Stimulated activated naive CD8-positive, alpha-beta T cell treated with anti-CD3 and anti-CD28 coated beads, Interleukin-15, Interleukin-2, amounts not matched to agents 100 ng/mL and 50 ng/mL, for 24 hours (primary cell): ENCODE results near the gene WDR7.

Experiments
- H3K27ac Mint-ChIP-seq: one replicate; pipeline ENCODE4 v1.8.0; 2021; ENCODE audit warnings: mild to moderate bottlenecking, mixed read lengths
- H3K27me3 Mint-ChIP-seq: one replicate; pipeline ENCODE4 v1.8.0; 2021; ENCODE audit warnings: mixed read lengths
- H3K36me3 Mint-ChIP-seq: one replicate; pipeline ENCODE4 v1.8.0; 2021; ENCODE audit warnings: low read depth, mixed read lengths
- H3K4me1 Mint-ChIP-seq: one replicate; pipeline ENCODE4 v1.8.0; 2021; ENCODE audit warnings: low read depth, mixed read lengths
- H3K4me3 Mint-ChIP-seq: one replicate; pipeline ENCODE4 v1.8.0; 2021; ENCODE audit warnings: mild to moderate bottlenecking, mixed read lengths
- H3K9me3 Mint-ChIP-seq: one replicate; pipeline ENCODE4 v1.8.0; 2021; ENCODE audit warnings: mixed read lengths

The WDR7 gene

DNA sequence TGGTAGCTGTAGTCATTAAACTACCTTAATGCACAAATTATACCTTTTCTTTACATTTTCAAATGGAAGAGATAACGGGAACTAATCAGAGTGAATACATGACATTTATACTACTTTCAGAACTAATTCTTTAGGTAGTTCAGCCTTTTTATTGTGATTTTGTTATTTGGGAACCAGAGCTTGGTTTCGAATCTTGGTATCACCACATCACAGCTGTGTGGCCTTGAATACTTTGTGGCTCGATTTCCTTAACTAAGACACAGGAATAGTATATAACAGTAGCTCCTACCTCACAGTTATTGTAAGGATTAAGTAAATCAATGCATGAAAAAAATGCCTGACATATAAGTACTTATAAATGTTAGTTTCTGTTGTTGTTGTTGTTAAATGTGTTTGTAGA is 240.0 kb downstream of the WDR7 start:
- no peak overlapping the region for H3K4me3 Mint-ChIP-seq
- H3K27ac Mint-ChIP-seq = no peak overlapping the region
- no peaks in the 10 kb centered on the region for H3K4me1 Mint-ChIP-seq
- peaks cover 24% of the 10 kb centered on the region for H3K36me3 Mint-ChIP-seq
- no peaks in the 10 kb centered on the region for H3K9me3 Mint-ChIP-seq
- no peaks in the 10 kb centered on the region for H3K27me3 Mint-ChIP-seq

DNA sequence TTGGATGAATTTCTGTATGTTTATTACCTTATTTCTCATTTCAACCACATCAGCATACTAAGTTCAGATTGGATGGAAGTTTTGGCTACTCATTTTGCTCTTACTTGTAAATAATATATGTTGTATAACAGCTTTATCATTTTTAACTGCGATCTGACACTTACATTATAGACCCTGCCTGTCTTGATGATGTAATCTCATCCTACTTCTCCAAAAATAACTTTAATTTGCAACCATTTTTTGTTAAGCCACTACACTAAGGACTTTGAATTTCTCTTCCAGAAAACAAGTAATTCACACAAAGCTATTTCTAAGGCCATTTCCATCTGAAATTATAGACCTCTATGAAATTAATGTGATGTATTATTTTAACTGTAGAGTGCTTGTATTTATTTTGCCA is 240.7 kb downstream of the WDR7 start:
- Mint-ChIP-seq H3K4me3 (no peak overlapping the region), H3K4me1 (no peaks in the 10 kb centered on the region), H3K36me3 (peaks cover 23% of the 10 kb centered on the region), H3K27ac (no peak overlapping the region), H3K27me3 (no peaks in the 10 kb centered on the region), H3K9me3 (no peaks in the 10 kb centered on the region)

DNA sequence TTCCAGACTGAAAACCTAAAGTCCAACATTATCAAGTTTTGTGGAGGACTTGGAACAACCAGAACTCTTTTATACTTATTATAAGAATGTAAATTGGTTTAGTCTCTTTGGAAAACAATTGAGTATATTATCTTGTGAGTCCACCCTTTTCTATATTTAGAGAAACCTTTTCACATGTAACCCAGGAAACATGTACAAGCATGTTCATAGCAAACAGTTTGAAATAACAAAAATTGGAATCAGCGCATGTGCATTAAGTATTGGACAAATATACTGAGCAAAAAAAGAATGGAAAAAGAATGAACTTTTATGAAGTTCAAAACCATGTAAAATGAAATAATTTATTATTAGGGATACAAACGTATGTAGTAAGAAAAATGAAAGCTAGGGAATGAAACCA is 246.0 kb downstream of the WDR7 start:
- Mint-ChIP-seq H3K27me3 (no peaks in the 10 kb centered on the region), H3K36me3 (peaks cover 7% of the 10 kb centered on the region), H3K4me3 (no peak overlapping the region), H3K4me1 (peaks cover 5% of the 10 kb centered on the region), H3K9me3 (no peaks in the 10 kb centered on the region), H3K27ac (no peak overlapping the region)

DNA sequence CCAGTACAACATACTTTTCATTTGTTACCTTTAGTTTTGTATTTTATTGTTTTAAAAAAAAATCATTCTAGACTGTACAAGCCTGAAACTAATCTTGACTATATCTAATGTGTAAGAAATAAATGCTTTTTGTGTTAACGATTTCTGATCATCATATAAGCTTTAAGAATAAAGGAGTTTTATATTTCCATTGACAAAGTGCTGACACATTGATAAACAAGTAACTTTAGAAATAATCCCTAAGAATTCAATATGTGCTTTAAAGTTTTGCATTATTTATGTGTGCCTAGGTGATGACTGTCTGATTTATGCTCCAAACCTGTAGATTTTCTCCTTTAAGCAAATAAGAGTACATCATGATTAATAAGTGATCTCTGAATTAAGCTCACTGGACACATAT is 248.5 kb downstream of the WDR7 start:
- Mint-ChIP-seq H3K4me1 (peaks cover 8% of the 10 kb centered on the region), H3K36me3 (no peaks in the 10 kb centered on the region), H3K27me3 (no peaks in the 10 kb centered on the region), H3K9me3 (no peaks in the 10 kb centered on the region), H3K4me3 (no peak overlapping the region), H3K27ac (no peak overlapping the region)

DNA sequence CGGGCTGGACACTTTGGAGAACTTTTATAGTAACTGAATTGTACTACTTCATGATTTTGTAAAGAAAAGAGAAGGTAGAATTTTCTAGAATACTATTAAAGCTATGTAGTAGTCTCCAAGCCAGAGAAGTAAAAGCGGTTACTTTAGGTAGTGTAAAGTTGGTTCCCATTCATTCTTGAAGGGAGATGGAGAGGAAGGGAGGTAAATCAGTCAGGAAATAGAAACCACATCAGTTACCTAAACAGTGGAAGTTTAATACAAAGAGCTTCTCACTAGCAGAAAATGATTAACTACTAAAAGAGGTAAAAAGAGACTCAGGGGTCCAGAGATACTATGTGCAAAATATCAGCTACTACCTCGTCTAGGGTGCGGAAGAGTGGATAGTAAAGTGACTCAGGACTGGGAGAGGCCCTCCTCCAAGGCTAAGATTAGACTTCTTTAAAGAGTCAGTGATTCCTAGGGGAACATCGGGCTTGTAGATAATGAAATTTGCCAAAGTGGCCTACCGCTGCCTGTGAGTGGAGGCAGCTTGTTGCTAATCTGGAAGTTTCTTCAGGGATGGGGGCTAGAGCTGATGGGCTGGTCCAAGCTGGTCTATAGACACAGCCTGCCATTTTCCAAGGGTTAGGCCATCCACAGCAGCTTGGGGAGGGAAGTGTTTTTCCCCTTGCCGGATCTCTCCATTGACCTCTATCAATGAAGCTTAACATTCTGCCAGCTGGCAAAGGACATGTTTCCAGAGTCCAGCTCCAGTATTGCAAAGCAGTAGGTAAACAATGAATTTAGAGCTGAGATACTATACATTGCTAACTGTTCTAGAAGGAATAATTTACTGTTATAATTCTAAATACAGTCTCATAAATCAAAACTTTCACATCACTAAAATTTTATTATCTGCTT is 249.3 kb downstream of the WDR7 start:
- Mint-ChIP-seq H3K27ac (no peak overlapping the region), H3K27me3 (no peaks in the 10 kb centered on the region), H3K36me3 (no peaks in the 10 kb centered on the region), H3K4me3 (no peak overlapping the region), H3K4me1 (peaks cover 8% of the 10 kb centered on the region), H3K9me3 (no peaks in the 10 kb centered on the region)

DNA sequence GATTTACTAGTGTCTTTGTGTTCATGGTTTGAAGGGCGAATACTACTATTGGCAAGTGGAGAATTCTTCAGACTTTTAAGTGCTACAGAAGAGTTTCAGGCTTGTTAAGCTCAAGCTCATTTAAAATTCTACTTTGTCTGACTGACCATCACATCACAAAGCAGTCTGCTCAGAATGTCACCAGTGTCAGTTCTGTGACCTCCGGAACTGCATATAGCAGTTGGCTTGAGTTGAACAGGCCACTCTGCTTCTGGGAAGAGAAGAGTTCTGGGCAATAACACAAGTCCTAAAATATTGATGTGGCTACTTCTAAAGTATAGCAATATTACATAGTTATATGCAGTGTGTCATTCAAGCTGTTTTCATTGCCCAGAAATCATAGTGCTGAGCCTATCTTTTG is 250.8 kb downstream of the WDR7 start:
- Mint-ChIP-seq H3K4me3 (no peak overlapping the region), H3K27ac (no peak overlapping the region), H3K4me1 (peaks cover 8% of the 10 kb centered on the region), H3K36me3 (peaks cover 5% of the 10 kb centered on the region), H3K27me3 (no peaks in the 10 kb centered on the region), H3K9me3 (no peaks in the 10 kb centered on the region)

DNA sequence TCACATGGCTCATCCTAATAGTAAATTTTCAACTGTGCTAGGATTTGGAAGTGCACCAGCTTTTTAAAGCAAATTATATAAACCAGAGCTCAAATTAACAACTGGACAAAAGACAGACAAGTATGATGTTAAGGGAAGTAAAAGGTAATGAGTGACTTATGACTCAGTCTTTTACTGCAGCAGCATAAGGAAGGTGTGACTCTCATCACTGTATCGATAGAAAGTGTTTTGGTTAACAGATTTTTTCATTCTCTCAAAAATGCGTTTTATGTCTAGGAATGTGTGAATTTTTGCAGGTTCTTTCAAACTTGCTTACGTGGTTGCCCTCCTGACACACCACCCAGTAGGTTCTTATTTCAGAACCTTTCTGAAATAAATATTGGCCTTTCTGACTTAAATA is 251.5 kb downstream of the WDR7 start:
- H3K27me3 Mint-ChIP-seq = no peaks in the 10 kb centered on the region
- H3K36me3 Mint-ChIP-seq = peaks cover 10% of the 10 kb centered on the region
- no peak overlapping the region for H3K27ac Mint-ChIP-seq
- no peak overlapping the region for H3K4me3 Mint-ChIP-seq
- H3K4me1 Mint-ChIP-seq = peaks cover 8% of the 10 kb centered on the region
- H3K9me3 Mint-ChIP-seq = no peaks in the 10 kb centered on the region

DNA sequence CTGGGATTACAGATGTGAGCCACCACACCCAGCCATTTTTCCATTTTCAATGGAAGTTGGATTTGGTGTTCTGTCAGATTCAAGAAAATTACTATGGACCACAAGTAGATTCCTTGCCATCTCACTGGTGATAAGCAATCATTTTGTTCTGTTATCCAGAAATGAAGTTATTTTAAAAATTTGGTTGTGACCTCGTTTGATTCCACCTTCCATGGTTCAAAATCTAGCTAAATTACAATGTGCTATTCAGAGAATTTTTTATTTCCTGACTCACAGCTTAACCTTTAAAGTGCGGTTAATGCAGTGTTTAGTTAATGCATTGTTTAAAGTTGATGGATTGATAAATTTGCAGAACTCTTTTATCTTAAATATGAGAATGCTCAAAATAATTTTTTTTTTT is 252.5 kb downstream of the WDR7 start:
- Mint-ChIP-seq H3K27ac (no peak overlapping the region), H3K36me3 (peaks cover 14% of the 10 kb centered on the region), H3K27me3 (no peaks in the 10 kb centered on the region), H3K4me1 (peaks cover 8% of the 10 kb centered on the region), H3K9me3 (no peaks in the 10 kb centered on the region), H3K4me3 (no peak overlapping the region)

DNA sequence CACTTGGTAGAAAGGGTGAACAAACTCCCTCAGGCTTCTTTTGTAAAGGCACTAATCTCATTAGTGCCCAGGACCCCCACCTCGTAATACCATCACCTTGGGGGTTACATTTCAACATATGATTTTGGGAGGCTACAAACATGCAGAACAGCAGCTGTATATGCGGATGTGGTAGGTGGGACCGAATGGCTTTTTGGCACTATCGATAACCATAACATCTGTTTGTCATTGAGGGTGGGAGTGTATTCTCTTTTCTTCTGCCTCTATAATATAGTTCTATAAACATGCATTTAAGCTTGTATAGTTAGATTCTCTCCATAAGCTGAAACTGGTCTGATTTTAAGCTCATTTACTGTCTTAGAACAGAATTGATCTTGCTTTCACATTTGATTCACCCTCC is 256.6 kb downstream of the WDR7 start:
- H3K4me1 Mint-ChIP-seq = no peaks in the 10 kb centered on the region
- peaks cover 20% of the 10 kb centered on the region for H3K36me3 Mint-ChIP-seq
- no peaks in the 10 kb centered on the region for H3K9me3 Mint-ChIP-seq
- H3K4me3 Mint-ChIP-seq = no peak overlapping the region
- H3K27me3 Mint-ChIP-seq = no peaks in the 10 kb centered on the region
- no peak overlapping the region for H3K27ac Mint-ChIP-seq

DNA sequence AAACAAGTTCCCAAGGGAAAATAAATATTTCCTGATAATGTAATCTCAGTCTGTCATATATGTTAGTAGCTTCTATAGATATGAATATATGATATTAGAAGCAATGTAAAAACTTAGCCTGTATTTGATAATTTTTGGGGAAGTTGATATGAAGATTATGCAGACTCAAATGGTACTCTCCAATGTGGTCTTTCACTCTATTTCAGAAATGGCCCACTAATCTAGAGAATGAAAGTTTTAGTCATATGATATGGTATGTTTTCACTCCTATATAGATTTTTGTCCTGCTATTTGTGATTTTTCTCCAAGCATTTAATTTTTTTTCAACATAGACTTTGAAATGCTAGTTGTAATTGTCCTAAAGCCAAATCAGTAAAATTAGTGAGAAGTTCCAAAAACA is 259.1 kb downstream of the WDR7 start:
- Mint-ChIP-seq H3K27me3 (no peaks in the 10 kb centered on the region), H3K4me3 (no peak overlapping the region), H3K4me1 (no peaks in the 10 kb centered on the region), H3K27ac (no peak overlapping the region), H3K9me3 (no peaks in the 10 kb centered on the region), H3K36me3 (peaks cover 27% of the 10 kb centered on the region)

DNA sequence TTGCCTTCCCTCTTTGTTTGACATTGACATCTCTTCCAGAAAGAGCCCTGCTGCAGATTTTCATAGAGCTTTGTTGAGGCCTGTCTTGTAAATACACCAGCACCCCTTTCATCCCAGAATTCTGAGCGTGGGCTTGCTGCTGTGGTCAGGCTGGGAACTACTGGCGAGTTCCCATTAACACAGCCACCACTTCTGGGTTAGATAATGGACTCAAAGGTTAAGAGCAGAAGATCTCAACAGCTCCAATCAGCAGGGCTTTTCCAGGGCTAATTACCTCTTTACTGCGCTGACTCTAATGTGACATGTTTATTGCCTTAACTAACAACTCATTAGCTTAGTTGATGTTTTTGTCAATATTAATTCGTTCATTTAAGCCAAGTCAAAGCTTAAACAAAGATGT is 259.8 kb downstream of the WDR7 start:
- Mint-ChIP-seq H3K4me1 (no peaks in the 10 kb centered on the region), H3K36me3 (peaks cover 25% of the 10 kb centered on the region), H3K27ac (no peak overlapping the region), H3K27me3 (no peaks in the 10 kb centered on the region), H3K9me3 (no peaks in the 10 kb centered on the region), H3K4me3 (no peak overlapping the region)

DNA sequence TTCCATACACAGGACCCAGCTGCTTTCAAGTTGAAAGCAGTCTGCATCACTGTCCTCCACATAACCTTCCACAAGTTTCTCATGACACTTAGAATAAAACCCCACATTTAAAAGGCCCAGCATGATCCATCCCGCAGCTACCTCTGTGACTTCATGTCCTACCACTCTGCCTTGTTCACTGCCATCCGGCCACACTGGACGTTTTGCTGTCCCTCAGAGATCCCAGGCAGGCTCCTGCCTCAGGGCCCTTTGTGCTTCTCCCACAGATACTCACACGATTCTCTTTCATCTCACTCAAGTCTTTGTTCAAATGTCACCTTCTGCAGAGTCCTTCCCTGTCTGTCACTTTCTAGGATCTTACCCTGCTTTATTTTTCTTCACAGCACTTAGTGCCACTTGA is 262.8 kb downstream of the WDR7 start:
- Mint-ChIP-seq H3K27ac (no peak overlapping the region), H3K4me1 (no peaks in the 10 kb centered on the region), H3K27me3 (no peaks in the 10 kb centered on the region), H3K4me3 (no peak overlapping the region), H3K9me3 (no peaks in the 10 kb centered on the region), H3K36me3 (peaks cover 13% of the 10 kb centered on the region)

DNA sequence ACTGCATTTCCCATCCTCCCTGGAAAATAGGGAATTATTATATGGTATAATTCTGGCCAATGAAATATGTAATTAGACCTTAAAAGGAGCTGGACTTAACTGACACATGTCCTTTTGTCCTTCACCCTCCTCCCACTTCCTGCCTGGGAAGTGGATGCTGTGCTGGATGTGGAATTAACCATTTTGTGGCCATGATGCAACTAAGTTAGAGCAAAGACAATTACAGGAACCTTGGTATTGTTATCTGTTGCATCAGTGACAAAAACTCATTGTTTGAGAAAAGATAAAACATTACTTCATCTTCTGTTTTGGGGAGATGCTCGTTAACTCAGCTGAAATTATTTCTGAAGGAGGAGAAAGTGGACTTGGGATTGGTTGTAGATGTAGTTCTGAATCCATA is 268.0 kb downstream of the WDR7 start:
- Mint-ChIP-seq H3K27me3 (no peaks in the 10 kb centered on the region), H3K9me3 (no peaks in the 10 kb centered on the region), H3K4me1 (peaks cover 5% of the 10 kb centered on the region), H3K27ac (no peak overlapping the region), H3K4me3 (no peak overlapping the region), H3K36me3 (peaks cover 10% of the 10 kb centered on the region)

DNA sequence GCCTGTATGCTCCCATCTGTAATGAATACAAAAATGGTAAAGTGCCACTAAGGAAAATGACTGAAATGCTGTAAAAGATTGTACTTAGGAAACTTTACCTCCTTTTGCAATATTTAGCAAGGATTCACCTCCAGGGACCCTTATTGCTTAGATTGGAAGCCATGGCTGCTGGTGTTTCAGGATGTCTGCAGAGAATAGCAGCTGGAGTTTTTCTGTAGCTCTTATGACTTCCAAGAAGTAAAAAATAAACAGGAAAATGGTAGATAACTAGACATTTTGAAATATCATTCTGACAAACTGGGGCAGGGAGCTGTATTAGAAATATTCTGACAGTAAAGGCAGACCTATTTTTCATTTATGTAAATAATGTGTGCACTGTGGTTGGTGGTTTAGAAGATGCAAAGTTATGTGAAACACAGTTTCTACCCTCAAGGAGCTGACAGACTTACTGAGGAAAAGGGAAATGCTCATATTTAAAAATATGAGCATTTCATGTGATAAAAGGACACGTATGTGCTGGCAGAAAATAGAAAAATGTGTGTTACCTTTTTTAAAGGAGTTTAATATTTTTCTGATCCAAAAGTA is 270.8 kb downstream of the WDR7 start:
- H3K27me3 Mint-ChIP-seq = no peaks in the 10 kb centered on the region
- no peaks in the 10 kb centered on the region for H3K9me3 Mint-ChIP-seq
- H3K27ac Mint-ChIP-seq = no peak overlapping the region
- no peak overlapping the region for H3K4me3 Mint-ChIP-seq
- H3K4me1 Mint-ChIP-seq = peaks cover 5% of the 10 kb centered on the region
- peaks cover 16% of the 10 kb centered on the region for H3K36me3 Mint-ChIP-seq

DNA sequence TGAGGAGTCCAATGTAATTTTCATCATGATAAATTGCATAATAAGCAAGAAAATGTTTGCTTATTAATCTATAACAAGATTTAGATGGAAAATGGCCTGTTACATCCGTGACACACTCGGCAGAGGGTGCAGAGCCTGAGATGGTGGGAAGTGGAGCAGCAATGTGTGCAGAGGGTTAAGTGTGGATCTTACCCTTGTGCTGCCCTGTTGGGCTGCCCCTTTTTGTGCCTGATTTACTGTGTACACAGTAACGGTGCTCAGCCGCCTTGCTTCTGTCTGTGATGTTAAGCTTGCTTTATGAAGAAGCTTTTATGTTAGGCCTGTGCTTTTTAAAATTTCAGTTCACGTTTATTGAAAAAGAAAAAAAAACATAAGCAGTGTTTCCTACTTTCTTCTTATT is 275.6 kb downstream of the WDR7 start:
- peaks cover 5% of the 10 kb centered on the region for H3K4me1 Mint-ChIP-seq
- no peak overlapping the region for H3K4me3 Mint-ChIP-seq
- peaks cover 35% of the 10 kb centered on the region for H3K36me3 Mint-ChIP-seq
- H3K27ac Mint-ChIP-seq = no peak overlapping the region
- no peaks in the 10 kb centered on the region for H3K27me3 Mint-ChIP-seq
- H3K9me3 Mint-ChIP-seq = no peaks in the 10 kb centered on the region

DNA sequence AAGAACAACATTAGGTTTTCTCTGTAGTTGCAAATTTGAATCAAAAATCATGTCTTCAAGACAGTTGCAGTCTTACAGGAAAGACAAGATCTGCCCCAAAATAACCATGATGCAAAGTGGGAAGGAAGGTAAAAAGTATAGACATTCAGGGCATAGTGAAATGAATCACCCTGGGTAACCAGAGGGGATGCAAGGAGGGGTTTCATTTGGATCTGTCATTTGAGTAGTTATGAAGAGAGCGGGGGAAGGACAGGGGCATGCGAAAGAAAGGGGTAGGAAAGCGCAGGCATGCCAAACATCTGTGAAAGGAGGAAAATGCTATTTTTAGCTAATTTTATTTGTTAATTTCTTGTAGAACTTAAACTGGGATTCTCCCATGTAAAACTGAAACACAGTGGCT is 276.6 kb downstream of the WDR7 start:
- Mint-ChIP-seq H3K4me1 (no peaks in the 10 kb centered on the region), H3K9me3 (no peaks in the 10 kb centered on the region), H3K4me3 (no peak overlapping the region), H3K27ac (no peak overlapping the region), H3K27me3 (no peaks in the 10 kb centered on the region), H3K36me3 (peaks cover 36% of the 10 kb centered on the region)
